HG03135 (cell line): Measurements from ENCODE around the gene CACNA1F.

ENCODE experiments used
- ATAC-seq: cut with Tn5 transposase; IDR thresholded peaks from one replicate; pipeline ENCODE4 v1.9.1; 2021; ENCODE audit warnings: mild to moderate bottlenecking, moderate library complexity; ENCODE audit not compliant: unreplicated experiment

Gene CACNA1F

GRCh38 chrX:49231333-49232000, 1.7 kb downstream of the CACNA1F start:
- no peak for ATAC-seq

- no peak for ATAC-seq
These were observed 2.5 kb downstream of the CACNA1F start for GRCh38 chrX:49230500-49231232.

GRCh38 chrX:49228185-49228584, 5.0 kb downstream of the CACNA1F start:
- ATAC-seq, result no peak

- ATAC-seq, result no peak
These were observed 5.4 kb downstream of the CACNA1F start for GRCh38 chrX:49227726-49228125.

- no peak for ATAC-seq
These were observed 6.2 kb downstream of the CACNA1F start for GRCh38 chrX:49226946-49227345.

- no peak for ATAC-seq
These were observed 7.3 kb downstream of the CACNA1F start for GRCh38 chrX:49225858-49226257.

GRCh38 chrX:49221868-49222267, 11.3 kb downstream of the CACNA1F start:
- no peak for ATAC-seq

- ATAC-seq, result no peak
These were observed 13.0 kb downstream of the CACNA1F start for GRCh38 chrX:49220100-49220499.

GRCh38 chrX:49214996-49215526, 18.1 kb downstream of the CACNA1F start:
- no peak for ATAC-seq

GRCh38 chrX:49214416-49214815, 18.7 kb downstream of the CACNA1F start:
- ATAC-seq, result no peak

GRCh38 chrX:49212861-49213260, 20.3 kb downstream of the CACNA1F start:
- no peak for ATAC-seq

GRCh38 chrX:49212209-49212608, 20.9 kb downstream of the CACNA1F start:
- no peak for ATAC-seq

- no peak for ATAC-seq
These were observed 22.1 kb downstream of the CACNA1F start for GRCh38 chrX:49211074-49211473.

- ATAC-seq, result no peak
These were observed 22.7 kb downstream of the CACNA1F start for GRCh38 chrX:49210406-49210805.

GRCh38 chrX:49209434-49210251, 23.5 kb downstream of the CACNA1F start:
- ATAC-seq, result no peak

- ATAC-seq, result no peak
These were observed 24.7 kb downstream of the CACNA1F start for GRCh38 chrX:49208399-49208798.

GRCh38 chrX:49206543-49206942, 26.6 kb downstream of the CACNA1F start:
- no peak for ATAC-seq

GRCh38 chrX:49205443-49205842, 27.7 kb downstream of the CACNA1F start:
- no peak for ATAC-seq

GRCh38 chrX:49204709-49205108, 28.4 kb downstream of the CACNA1F start:
- no peak for ATAC-seq

- no peak for ATAC-seq
These were observed 29.1 kb downstream of the CACNA1F start for GRCh38 chrX:49204017-49204416.

- no peak for ATAC-seq
These were observed 29.6 kb downstream of the CACNA1F start for GRCh38 chrX:49203536-49203935.
